Immature natural killer cell (primary cell): ENCODE measurements around the gene GNG3. TPM values are rescaled to one million over a fixed set of nuclear protein-coding genes. Genes with fewer than 3 reads are reported as not detected.
A peak's percentile ranks its signal among the peaks of the same experiment; 100 is the strongest.
"Not testable (repeated sequence)": the region's sequence is repeated elsewhere in the genome, so short reads cannot be mapped to it uniquely, and the experiment has no call there.

Experiments
- DNase-seq, 3 donors: peaks; one replicate each; pipeline ENCODE4 v3.0.0; 2022; ENCODE audit warnings: mixed read lengths in 1 of 3
- H3K27ac Mint-ChIP-seq, 6 donors: one replicate each; pipeline ENCODE4 v1.8.0; 2020; ENCODE audit warnings: mixed read lengths in 6 of 6, mild to moderate bottlenecking in 5 of 6, inconsistent platforms in 4 of 6, moderate library complexity in 3 of 6
- H3K27me3 Mint-ChIP-seq, 3 donors: one replicate each; pipeline ENCODE4 v1.8.0; 2020 to 2021; ENCODE audit warnings: low read depth in 3 of 3, mild to moderate bottlenecking in 3 of 3, mixed read lengths in 3 of 3, moderate library complexity in 3 of 3, inconsistent platforms in 1 of 3
- H3K36me3 Mint-ChIP-seq, 3 donors: one replicate each; pipeline ENCODE4 v1.8.0; 2020; ENCODE audit warnings: mixed read lengths in 3 of 3, inconsistent platforms in 2 of 3, mild to moderate bottlenecking in 2 of 3
- H3K4me1 Mint-ChIP-seq, 2 donors: one replicate each; pipeline ENCODE4 v1.8.0; 2020; ENCODE audit warnings: inconsistent platforms in 2 of 2, mild to moderate bottlenecking in 2 of 2, mixed read lengths in 2 of 2, moderate library complexity in 1 of 2
- H3K4me3 Mint-ChIP-seq, 5 donors: one replicate each; pipeline ENCODE4 v1.8.0; 2020; ENCODE audit warnings: mild to moderate bottlenecking in 5 of 5, mixed read lengths in 5 of 5, inconsistent platforms in 3 of 5, moderate library complexity in 3 of 5
- H3K9me3 Mint-ChIP-seq, 6 donors: one replicate each; pipeline ENCODE4 v1.8.0; 2020; ENCODE audit warnings: mild to moderate bottlenecking in 6 of 6, mixed read lengths in 6 of 6, inconsistent platforms in 4 of 6, moderate library complexity in 3 of 6
- polyA plus RNA-seq, 3 donors: library from polyadenylated mRNA; unstranded; fragments of 300-500 nt; fragmentation: Illumina TruSeq; gene quantifications; one replicate each; pipeline ENCODE4 v1.2.3, GENCODE V29; 2021

GNG3 gene
- polyA plus RNA-seq, 3 donors from 2014 or later, result not detected

GRCh38 chr11:62702246-62702645, 5.2 kb upstream of the GNG3 start:
- DNase-seq, result no peak
- no peak overlapping the region for H3K4me3 Mint-ChIP-seq
- peaks cover 18 to 20% of the 10 kb centered on the region in 2 donors for H3K4me1 Mint-ChIP-seq
- no peaks in the 10 kb centered on the region for H3K9me3 Mint-ChIP-seq
- peaks cover 0 to 5% (median 4%) of the 10 kb centered on the region in 3 donors for H3K27me3 Mint-ChIP-seq
- H3K27ac Mint-ChIP-seq, result no peak overlapping the region
- H3K36me3 Mint-ChIP-seq, result peaks cover 0 to 3% (median 0%) of the 10 kb centered on the region in 3 donors

- H3K36me3 Mint-ChIP-seq, H3K9me3 Mint-ChIP-seq, DNase-seq, H3K27me3 Mint-ChIP-seq, H3K4me3 Mint-ChIP-seq, H3K27ac Mint-ChIP-seq: not testable (repeated sequence)
- H3K4me1 Mint-ChIP-seq, result peaks cover 31 to 34% of the 10 kb centered on the region in 2 donors
Observed at GRCh38 chr11:62703921-62704320, 3.6 kb upstream of the GNG3 start.

DNA sequence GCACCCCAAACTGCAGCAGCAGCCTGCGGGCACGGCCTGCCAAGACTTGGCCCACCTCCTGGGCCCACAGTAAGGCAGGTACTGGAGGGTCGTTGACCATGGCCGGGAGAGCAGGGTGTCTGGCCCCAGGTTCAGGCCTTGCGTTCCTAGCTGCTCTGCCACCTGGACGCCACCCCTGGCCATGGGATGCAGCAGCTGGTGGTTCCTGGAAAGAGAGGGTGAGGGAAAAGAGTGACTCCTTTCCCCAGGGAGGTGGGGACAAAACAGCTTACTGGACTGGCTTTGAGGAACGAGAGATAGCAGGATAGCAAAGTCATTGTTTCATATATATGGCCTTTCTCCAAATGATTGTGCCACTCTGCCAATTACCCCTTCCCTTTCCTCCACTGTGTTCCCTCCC, 2.1 kb upstream of the GNG3 start:
- no peak for DNase-seq
- Mint-ChIP-seq H3K4me1 (peaks cover 46 to 49% of the 10 kb centered on the region in 2 donors), H3K27ac (peak overlapping the region; percentile 86 to 95 (median 90)), H3K36me3 (peaks cover 0 to 3% (median 0%) of the 10 kb centered on the region in 3 donors), H3K9me3 (no peaks in the 10 kb centered on the region), H3K4me3 (peak overlapping the region; percentile 87 to 91 (median 90)), H3K27me3 (peaks cover 2 to 11% (median 8%) of the 10 kb centered on the region in 3 donors)

DNA sequence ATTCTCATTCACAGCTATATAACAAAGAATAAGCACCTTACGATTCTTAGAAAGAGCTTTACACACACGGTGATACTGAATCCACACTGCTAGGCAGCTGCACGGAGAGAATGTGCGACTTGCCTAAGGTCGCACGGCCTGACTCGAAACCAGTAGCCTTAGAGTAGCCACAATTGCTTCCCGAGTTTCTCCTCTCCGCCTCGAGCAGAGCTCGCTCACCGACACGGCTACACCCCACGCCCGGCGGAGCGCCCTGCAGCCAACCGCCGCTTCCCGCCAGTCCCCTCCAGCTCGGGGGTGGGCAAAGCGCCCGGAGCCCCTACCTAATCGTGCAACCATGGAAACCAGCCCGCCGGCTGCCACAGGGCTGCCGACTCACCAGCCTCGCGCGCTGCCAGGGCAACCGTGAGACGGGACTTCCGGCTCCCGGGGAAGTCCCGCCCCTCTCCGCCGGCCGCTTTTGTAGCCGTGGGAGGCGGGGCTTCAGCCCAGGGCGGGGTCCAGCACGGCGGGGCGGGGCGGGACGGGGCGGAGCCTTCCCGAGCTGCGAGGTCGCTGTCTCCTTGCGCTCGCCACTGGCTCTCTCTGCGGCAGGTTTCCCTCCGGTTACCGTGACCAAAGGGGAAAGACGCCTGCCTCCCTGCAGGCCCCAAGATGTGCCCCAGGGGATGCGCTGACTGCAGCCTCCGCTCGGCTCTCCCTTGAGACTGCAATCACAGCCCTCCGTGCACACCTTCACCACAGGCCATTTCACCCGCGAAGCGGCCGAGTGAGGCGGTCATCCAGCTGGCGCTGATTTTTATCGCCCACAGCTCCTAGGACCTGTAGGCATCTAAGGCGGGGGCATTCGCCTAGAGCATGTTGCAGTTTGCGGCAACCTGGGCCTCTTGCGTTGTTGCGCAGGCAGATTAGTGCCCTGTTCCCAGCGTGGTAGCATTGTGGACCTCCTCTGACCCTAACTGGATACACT, 1.3 kb upstream of the GNG3 start:
- peak; percentile 93 to 94 (median 93) for DNase-seq
- Mint-ChIP-seq H3K36me3 (peaks cover 0 to 3% (median 0%) of the 10 kb centered on the region in 3 donors), H3K4me3 (peak overlapping the region; percentile 87 to 91 (median 90)), H3K27ac (peak overlapping the region; percentile 87 to 95 (median 92)), H3K27me3 (peaks cover 2 to 11% (median 8%) of the 10 kb centered on the region in 3 donors), H3K9me3 (no peaks in the 10 kb centered on the region), H3K4me1 (peaks cover 47 to 51% of the 10 kb centered on the region in 2 donors)

DNA sequence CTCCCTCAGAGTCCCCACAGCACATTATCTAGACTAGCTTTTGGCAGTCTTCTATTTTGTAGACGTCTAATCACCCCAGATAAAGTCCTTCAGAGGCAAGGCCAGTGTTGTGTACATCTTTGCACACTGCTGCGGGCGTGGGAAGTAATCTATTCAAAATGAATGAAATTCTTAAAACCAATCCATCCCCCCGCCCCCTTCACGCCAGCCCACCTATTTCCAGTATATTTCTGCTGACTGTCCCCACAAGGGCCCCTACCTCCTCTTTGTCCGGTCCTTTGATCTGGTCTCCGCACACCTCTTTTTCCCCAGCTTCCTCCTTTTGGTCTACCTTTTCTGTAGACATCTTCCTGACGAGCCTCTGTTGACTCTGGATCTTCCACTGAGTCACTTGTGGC, 627 bp upstream of the GNG3 start:
- H3K4me1 Mint-ChIP-seq, result peaks cover 47 to 51% of the 10 kb centered on the region in 2 donors
- no peaks in the 10 kb centered on the region for H3K9me3 Mint-ChIP-seq
- DNase-seq, result no peak
- peak overlapping the region; percentile 76 to 92 (median 89) for H3K27ac Mint-ChIP-seq
- peak overlapping the region; percentile 87 to 91 (median 90) for H3K4me3 Mint-ChIP-seq
- peaks cover 0 to 3% (median 0%) of the 10 kb centered on the region in 3 donors for H3K36me3 Mint-ChIP-seq
- H3K27me3 Mint-ChIP-seq, result peaks cover 2 to 11% (median 8%) of the 10 kb centered on the region in 3 donors

GRCh38 chr11:62708392-62708791, 916 bp downstream of the GNG3 start:
- Mint-ChIP-seq H3K36me3 (peaks cover 1 to 5% (median 5%) of the 10 kb centered on the region in 3 donors), H3K4me3 (peak overlapping the region; percentile 91 to 96 (median 93)), H3K9me3 (no peaks in the 10 kb centered on the region), H3K27me3 (peaks cover 2 to 11% (median 8%) of the 10 kb centered on the region in 3 donors), H3K4me1 (peaks cover 48 to 66% of the 10 kb centered on the region in 2 donors), H3K27ac (peak overlapping the region; percentile 94 to 98 (median 97))
- DNase-seq, result no peak

- DNase-seq, result no peak
- Mint-ChIP-seq H3K4me3 (peak overlapping the region; percentile 91 to 96 (median 93)), H3K27me3 (peaks cover 2 to 11% (median 8%) of the 10 kb centered on the region in 3 donors), H3K27ac (peak overlapping the region; percentile 94 to 98 (median 97)), H3K9me3 (no peaks in the 10 kb centered on the region), H3K4me1 (peaks cover 49 to 69% of the 10 kb centered on the region in 2 donors), H3K36me3 (peaks cover 4 to 7% (median 5%) of the 10 kb centered on the region in 3 donors)
Observed at GRCh38 chr11:62708793-62709192, 1.3 kb downstream of the GNG3 start.

DNA sequence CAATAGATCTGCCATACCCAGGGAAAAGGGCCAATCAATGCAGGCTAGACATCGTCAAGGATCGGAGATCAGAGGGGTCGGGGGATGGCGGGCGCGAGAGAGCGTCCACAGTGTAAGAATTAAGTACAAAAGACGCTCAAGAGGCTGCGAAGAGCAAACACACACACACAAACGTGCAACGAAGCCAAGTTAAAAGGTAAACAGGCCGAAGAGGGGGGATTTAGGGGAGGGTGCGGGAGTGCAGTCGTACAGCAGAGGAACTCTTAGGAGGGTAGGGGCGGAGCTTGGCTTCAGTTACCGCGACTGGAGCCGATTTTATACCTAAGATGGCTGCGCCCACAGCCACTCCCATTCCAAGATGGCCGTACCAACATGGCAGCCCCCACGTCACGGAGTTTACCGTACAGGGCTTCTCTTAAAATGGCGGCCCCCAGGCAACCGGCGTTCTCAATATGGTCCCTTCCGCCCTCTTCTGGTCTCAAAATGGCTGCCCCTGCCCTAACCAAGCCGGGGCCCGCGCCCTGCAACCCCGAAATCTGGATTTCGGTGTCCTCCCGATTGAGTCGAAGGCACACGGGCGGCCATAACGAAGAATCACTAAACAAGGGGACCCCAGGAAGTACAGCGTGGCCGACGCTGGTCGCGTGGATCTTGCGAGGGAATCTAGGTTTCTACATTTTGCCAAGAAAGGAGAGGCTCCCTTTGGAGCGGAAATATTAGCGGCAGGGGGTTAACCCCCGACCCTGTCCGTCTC, 1.9 kb downstream of the GNG3 start:
- H3K27me3 Mint-ChIP-seq, result peaks cover 2 to 11% (median 8%) of the 10 kb centered on the region in 3 donors
- H3K36me3 Mint-ChIP-seq, result peaks cover 4 to 7% (median 5%) of the 10 kb centered on the region in 3 donors
- peaks cover 49 to 69% of the 10 kb centered on the region in 2 donors for H3K4me1 Mint-ChIP-seq
- no peaks in the 10 kb centered on the region for H3K9me3 Mint-ChIP-seq
- peak overlapping the region; percentile 94 to 98 (median 97) for H3K27ac Mint-ChIP-seq
- H3K4me3 Mint-ChIP-seq, result peak overlapping the region; percentile 91 to 96 (median 93)
- DNase-seq, result peak; percentile 95 to 96 (median 96)

DNA sequence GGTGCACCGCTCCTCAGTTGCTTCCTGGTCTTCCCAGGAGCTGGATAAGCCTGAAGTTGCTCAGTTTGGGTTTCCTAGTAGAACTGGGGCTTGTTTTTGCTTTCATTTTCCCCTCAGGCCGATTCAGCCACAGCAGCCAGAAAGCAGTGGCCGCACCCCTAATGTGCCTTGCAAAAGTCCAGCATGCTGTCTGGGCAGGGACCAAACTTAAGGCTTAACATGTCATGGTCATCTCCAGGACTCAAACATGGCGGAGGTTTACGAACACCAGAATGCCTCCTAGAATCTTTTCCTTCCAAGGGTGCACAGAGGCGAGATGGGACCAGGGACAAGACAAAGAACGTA, 2.5 kb downstream of the GNG3 start:
- DNase-seq, result no peak
- Mint-ChIP-seq H3K36me3 (peaks cover 4 to 11% (median 5%) of the 10 kb centered on the region in 3 donors), H3K4me3 (peak overlapping the region; percentile 91 to 96 (median 93))

GRCh38 chr11:62712276-62712812, 4.9 kb downstream of the GNG3 start:
- Mint-ChIP-seq H3K27me3 (peaks cover 2 to 6% (median 4%) of the 10 kb centered on the region in 3 donors), H3K4me1 (peaks cover 33 to 53% of the 10 kb centered on the region in 2 donors), H3K4me3 (peak overlapping the region in 1 of 5 donors; percentile 15), H3K9me3 (no peaks in the 10 kb centered on the region), H3K27ac (peak overlapping the region; percentile 26 to 90 (median 74)), H3K36me3 (peaks cover 10 to 32% (median 23%) of the 10 kb centered on the region in 3 donors)
- DNase-seq, result no peak

More for the DNA sequence above, 2.5 kb downstream of the GNG3 start:
- Mint-ChIP-seq H3K9me3 (no peaks in the 10 kb centered on the region), H3K4me1 (peaks cover 49 to 68% of the 10 kb centered on the region in 2 donors), H3K27me3 (peaks cover 2 to 11% (median 8%) of the 10 kb centered on the region in 3 donors), H3K27ac (peak overlapping the region; percentile 94 to 98 (median 97))

- H3K9me3 Mint-ChIP-seq, result no peaks in the 10 kb centered on the region
- no peak for DNase-seq
- H3K27me3 Mint-ChIP-seq, result peaks cover 2 to 6% (median 4%) of the 10 kb centered on the region in 3 donors
- peak overlapping the region; percentile 18 to 90 (median 71) for H3K27ac Mint-ChIP-seq
- H3K4me1 Mint-ChIP-seq, result peaks cover 30 to 53% of the 10 kb centered on the region in 2 donors
- peak overlapping the region in 2 of 5 donors; percentile 13 for H3K4me3 Mint-ChIP-seq
- peaks cover 11 to 34% (median 25%) of the 10 kb centered on the region in 3 donors for H3K36me3 Mint-ChIP-seq
Observed at GRCh38 chr11:62712861-62713260, 5.4 kb downstream of the GNG3 start.

DNA sequence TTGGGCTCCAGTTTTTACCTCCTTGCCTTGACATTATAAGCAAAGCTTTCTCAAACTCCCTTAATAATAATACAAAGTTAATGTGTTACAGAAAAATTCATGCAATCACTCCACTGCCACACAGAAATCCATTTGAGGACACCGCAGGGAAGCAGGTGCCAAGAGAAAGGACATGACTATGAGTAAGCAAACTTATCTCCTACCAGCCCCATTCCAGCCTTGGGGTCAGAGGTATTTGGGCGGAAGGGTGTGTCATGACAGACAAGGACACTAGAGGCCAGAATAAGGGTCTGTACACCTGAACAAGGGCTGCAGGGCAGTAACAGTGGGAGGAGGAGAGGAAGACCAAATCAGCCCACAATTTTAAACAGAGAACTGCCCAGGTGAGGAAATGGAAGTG, 5.9 kb downstream of the GNG3 start:
- peak overlapping the region; percentile 28 to 90 (median 71) for H3K27ac Mint-ChIP-seq
- H3K27me3 Mint-ChIP-seq, result peaks cover 2 to 6% (median 4%) of the 10 kb centered on the region in 3 donors
- H3K4me1 Mint-ChIP-seq, result peaks cover 30 to 52% of the 10 kb centered on the region in 2 donors
- H3K4me3 Mint-ChIP-seq, result no peak overlapping the region
- H3K36me3 Mint-ChIP-seq, result peaks cover 15 to 39% (median 29%) of the 10 kb centered on the region in 3 donors
- DNase-seq, result no peak
- H3K9me3 Mint-ChIP-seq, result no peaks in the 10 kb centered on the region
